Occipital lobe (tissue), 2 donors: Measurements from ENCODE around the gene IPO11. TPM values are rescaled to one million over a fixed set of nuclear protein-coding genes. Genes with fewer than 3 reads are reported as not detected.

ENCODE experiments used
- DNase-seq: peaks from one replicate; lab custom pipeline; 2025; lab: John Stamatoyannopoulos, UW
- total RNA-seq: library from RNA; depleted of rRNA; stranded (reverse); fragments of >200 nt; gene quantifications from one replicate; pipeline ENCODE4 v1.2.3, GENCODE V29; 2014

Gene IPO11
- total RNA-seq, 1 donor from 2014 or later, result 35.9 TPM

DNA sequence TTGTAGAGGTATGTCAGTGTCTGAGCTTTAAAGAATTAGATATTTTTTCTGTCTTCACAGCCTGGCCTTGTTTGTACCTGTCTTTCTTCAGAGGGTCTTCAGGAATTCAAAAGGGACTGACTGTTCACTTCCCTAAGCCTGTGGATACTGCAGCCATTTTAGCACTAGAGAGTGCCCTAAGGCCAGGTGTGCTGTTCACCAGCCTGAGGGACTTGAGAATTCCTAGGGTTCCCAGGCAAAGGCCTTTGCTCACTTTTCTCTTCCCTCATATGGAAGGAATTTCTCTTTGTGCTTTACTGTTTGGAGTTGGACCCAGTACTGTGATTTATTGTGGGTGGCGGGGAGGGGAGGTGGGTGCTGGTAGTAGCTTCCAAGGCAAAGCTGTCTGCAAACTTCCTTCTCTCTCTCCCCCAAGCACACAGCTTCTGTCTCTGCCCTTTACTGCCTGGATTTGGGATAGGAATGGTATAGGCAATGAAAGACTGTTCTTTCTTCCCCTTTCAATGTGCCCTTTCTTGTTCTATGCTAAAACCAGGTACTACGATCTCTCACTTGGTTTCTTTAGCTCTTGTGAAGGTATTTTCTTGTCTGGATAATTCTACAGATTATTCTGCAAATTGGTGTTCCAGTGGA is 156.4 kb downstream of the IPO11 start:
- no peak for DNase-seq

DNA sequence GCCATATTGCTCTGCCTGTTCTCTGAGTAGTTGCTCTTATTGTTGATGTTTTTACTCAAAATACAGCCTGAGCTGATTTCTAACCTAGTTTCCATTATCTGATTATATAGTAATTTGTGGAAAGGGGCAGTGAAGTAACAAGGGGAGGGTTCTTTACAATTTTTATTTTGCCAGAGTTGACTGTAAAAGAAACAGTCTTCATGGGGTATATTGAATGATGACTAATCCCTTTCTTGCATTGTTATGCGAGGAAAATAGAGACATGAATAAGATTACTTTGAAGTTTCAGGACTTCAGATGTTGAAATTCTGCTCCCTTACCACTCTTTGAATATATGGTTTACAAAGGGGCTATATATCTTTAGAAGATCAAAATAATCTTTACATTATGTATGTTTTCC is 156.9 kb downstream of the IPO11 start:
- DNase-seq, result no peak

DNA sequence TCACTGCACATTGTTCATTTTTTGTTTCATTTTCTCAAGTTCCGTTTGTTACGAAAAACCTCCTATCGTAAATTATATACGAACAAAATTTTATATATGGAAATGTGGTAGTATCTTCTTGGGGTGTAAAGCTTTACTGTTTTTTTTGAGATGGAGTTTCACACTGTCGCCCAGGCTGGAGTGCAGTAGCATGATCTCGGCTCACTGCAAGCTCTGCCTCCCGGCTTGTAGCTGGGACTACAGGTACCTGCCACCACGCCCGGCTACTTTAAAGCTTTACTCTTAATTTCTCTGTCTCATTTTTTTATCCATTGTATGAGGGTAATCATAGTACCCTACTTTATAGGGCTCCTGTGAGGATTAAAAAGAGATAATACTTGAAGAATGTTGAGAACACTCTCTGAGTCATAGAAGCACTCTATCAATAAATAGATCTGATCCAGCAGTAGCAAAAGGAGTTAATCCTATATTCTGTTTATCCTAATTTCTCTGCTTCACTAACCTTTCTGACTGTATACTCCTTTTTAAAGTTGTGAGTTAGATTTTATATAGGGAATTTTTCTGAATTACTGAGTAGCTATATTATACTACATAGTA is 160.5 kb downstream of the IPO11 start:
- DNase-seq, result no peak

DNA sequence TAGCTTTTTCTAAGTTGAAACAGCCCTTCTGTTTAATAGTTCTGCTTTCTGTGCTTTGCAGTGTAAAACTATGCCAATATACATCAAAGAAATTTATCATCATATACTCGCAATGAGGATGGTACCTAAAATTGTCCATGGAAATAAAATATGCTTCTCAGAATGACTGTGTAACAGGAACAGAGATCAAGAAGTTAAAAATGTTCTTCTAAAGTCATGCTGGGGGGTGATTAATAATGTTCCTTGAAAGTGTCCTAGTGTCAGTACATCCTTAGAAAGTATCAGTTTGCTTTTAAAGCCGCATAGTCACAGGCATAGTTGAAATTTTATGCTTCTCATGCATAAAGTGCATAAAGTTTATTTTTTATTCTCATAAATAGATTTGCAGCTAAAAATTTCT is 162.0 kb downstream of the IPO11 start:
- no peak for DNase-seq

DNA sequence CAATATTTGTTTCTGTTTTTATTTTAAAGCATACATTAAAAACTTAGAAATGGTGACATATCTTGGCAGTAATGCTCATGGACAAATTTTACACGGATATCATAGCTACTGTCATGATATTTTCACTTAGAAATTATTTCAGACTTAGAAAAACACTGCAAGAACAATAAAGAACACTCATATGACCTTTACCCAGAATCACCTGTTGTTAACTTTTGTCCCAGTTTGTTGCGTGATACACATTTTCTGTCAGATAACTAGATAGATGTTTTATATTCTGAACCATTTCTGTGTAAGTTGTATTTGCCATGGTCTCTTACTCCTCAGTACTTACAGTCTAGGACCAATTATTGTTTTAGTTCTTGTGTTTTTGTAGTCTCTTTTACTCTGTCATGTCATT is 162.5 kb downstream of the IPO11 start:
- no peak for DNase-seq

DNA sequence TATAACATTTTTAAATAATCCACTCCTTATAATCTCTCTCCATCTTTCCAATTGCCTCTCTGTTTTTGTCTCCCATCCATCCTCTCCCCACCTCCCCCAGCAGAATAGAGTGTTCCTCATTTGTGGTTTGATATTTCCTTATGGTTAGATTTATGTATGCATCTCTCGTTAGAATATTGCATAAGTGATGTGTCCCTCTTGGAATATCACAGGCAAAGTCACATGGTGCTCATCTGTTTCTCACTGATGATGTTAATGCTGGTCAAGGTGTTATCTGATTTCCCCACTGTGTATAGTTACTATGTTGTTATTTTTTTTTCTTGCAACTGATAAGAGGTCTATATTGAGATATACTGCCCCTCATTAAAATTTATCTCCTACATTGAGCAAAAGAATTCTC is 162.9 kb downstream of the IPO11 start:
- no peak for DNase-seq

DNA sequence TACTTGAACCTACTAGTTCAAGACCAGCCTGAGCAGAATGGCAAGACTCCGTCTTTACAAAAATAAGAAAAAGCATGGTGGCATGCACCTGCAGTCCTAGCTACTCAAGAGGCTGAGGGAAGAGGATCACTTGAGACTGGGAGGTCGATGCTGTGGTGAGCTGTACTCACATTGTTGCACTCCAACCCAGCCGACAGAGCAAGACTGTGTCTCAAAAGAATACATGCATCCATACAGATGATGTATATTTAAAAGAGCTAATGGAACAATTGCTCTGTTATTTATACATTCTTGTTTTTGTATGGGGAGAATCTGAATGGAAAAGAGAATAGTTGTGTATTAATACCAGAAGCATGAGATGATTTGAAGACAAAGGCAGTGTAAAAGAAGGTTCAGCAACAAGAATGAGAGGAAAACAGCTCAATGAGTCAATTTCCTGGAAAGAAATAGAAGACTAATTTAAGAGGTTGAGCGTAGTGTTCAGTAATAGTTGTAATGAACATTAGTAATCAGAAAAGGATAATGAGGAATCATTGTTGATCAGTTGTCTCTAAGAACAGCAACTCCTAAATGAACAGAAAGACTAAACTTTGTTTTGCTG is 164.1 kb downstream of the IPO11 start:
- DNase-seq, result no peak

DNA sequence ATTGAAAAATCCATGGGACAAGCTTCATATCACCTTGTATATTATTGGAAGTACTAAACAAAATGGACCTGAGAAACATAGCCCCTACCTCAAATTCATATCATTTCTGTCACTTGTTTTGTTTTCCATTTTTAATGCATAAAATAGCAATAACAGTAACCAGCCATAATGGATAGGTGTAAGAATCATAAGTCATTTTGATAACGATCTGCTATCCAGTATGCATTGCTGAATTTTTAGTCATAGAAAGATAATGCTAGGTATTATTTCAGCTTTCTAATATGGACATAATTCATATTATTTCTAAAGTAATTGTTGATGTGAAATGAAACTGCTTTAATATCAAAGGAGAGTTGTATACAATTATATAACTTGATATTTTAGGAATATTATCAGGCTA is 164.9 kb downstream of the IPO11 start:
- DNase-seq, result no peak

DNA sequence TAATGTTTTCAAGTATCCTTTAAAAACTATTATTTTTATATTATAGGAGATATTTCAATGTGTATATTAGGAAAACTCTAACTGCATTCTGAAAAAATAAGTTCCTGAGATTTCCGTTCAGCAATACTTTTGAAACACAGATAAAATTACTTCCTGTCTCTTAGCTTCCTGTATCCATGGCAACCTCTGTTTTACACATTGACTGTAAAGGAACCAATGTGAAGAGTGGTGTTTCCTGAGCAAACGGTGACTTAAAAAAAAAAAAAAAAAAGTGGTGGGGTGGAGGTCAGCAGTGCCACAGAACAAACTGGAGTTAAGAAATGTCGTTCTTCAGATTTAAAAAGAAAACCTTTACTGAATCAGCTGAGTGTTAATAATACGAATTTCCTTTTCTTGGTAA is 166.0 kb downstream of the IPO11 start, which contains the start of gene LRRC70:
LRRC70 (plus strand) TSS at position 280 of the 400 bp plus-strand sequence. CDS start 620 bp downstream, outside the sequence.
- no peak for DNase-seq

DNA sequence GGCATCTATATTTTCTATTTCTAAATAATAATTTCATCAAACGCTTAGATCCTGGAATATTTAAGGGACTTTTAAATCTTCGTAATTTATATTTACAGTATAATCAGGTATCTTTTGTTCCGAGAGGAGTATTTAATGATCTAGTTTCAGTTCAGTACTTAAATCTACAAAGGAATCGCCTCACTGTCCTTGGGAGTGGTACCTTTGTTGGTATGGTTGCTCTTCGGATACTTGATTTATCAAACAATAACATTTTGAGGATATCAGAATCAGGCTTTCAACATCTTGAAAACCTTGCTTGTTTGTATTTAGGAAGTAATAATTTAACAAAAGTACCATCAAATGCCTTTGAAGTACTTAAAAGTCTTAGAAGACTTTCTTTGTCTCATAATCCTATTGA is 167.2 kb downstream of the IPO11 start:
- no peak for DNase-seq

DNA sequence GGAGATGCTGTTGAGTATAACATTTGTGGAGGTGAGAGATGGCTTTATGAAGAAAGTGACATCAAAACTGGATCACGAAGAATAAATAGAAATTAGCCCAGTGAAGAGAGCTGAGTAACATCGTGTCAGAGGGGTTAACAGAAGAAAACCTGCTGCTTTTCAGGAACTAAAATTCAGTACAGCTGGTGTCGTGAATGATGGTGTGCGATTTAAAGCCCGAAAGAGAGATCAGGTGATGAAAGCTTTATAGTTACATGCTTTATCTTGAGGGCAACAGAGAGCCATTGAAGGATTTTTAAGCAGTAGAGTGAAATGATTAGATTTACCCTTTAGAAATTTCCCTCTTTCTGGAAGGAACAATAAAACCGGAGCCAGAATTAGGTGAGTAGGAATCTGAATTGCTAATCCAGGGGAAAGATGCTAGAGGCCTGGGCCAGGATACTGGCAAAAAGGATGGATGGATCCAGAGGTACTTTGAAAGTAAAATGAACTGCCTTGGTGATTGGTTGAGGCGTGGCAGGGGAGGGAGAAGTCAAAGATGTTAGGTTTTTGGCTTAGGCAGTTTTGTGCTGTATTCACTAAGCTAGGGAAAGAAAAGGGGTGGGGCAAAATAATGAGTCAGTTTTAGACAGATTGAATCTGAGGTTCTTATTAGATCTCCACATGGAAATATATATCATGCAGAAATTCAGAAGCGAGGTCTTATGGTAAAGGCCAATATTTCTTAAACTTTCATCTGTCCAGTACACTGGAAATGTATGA is 169.5 kb downstream of the IPO11 start:
- no peak for DNase-seq

DNA sequence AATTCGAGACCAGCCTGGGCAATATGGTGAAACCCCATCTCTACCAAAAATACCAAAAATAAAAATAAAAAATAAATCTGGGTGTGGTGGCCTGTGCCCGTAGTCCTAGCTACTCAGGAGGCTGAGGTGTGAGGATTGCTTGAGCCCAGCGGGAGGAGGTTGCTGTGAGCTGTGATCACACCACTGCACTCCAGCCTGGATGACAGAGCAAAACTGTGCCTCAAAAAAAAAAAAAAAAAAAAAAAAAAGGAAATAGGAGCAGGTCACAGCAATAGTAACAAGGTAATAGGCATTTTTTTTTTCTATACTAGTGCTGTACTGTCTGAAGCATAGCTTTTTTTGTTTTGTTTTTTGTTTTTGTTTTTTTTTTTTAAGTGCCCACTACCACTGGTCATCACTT is 171.8 kb downstream of the IPO11 start:
- no peak for DNase-seq

DNA sequence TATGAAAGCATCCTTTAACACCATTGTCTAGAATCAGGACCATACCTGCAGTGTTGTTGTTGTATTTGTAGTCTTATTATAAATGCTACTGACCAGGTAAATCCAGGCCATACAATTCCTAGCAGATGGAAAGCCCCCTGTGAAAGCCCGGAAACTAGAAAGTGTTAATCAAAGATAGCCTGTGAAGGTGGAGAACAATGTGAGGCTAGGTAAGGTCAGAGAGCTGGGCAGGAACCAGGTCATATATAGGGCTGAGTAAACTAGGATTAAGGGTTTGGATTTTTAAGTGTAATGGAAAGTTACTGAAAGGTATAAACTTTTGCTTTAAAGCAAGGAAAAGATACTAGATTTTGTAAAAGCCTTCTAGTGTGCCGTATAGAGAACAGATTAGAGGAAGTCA is 172.7 kb downstream of the IPO11 start:
- DNase-seq, result no peak

DNA sequence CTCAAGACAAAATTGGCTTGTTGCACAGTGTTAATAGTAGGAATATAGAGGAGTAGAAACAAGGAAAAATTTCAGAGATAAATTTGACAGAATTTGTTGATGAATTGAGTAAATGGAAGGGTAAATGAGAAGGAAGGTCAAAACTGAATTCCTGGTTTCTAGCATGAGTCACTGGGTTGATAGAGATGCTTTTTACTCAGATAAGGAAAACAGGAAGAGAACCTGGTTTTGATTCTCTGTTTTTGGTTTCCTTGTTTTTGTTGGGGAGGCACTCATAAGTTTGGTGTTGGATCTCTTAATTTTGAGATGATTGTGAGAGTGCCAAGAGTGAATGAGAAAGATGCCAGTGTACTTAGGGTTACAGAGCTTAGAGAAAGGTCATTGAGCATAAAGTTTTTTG is 173.2 kb downstream of the IPO11 start:
- DNase-seq, result no peak

DNA sequence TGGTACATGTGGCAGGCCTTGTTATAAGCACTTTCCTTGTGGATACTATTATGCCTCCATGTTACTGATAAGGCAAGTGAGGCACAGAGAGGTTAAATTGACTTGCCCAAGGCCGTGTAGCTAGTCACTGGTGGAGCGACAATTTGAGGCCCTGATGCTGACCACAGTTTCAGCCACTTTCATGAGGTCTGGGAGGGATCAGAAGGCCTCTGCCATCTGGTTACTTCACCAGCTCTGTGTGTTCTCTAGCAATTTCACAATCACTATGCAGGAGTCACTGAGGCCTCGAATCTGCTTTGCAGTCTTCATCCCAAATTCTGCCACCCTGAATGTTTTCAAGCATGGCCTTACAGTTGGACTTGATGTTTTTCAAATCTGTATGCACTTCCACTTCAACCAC is 175.2 kb downstream of the IPO11 start:
- DNase-seq, result no peak

DNA sequence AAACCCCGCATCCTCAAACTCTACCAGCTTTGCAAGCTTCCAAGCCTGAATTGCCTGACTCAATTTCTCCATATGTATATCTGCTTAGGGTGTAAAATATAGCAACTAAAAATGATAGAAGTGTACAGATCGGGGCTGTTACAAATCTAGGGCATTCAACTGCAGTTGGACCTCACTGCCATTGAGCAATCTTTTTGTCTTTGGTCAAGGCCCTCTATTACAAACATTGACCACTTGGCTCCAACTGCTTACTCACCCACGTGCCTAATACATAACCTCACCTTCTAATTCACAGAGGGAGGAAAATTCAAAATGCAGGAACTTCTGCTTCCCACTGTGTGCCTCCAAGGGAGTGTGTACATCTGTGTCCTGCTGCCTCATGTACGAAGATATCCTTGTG is 176.1 kb downstream of the IPO11 start:
- DNase-seq, result no peak

DNA sequence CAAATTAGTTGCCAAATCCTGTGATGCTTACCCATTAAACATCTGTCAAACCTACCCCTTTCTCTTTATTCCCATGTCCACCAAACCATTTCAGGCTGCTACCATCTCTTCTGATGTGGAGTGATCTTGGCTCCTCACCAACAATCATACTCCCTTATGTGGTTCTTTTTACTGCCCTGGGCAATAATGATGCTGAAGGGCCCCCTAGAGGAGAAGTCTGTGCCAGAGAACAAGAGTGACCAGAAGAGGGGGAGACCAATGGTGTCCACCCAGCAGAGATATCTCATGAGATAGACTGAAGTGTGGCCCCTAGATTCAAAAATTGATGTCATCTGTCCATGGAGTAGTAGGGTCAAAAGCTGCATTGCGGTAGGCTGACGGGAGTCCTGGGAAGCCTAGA is 176.9 kb downstream of the IPO11 start:
- DNase-seq, result no peak

DNA sequence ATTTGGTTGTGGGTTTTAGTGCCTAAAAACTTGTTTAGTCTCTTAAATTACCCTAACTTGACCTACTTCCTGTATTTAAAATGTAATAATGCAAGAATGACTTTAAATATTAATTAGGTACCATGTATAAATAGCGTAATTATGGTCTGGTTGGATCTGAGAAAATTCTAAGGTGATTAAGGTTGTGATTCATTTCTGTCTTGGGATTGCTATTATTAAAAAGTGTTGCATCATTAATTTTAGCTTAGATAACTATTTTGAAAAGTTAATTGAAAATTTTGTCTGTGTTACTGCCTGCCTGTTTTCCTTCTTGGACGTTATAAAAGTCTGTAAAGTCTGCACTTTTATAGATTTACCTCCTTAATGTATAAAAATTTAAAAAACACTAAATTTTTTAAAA is 177.8 kb downstream of the IPO11 start:
- DNase-seq, result no peak

DNA sequence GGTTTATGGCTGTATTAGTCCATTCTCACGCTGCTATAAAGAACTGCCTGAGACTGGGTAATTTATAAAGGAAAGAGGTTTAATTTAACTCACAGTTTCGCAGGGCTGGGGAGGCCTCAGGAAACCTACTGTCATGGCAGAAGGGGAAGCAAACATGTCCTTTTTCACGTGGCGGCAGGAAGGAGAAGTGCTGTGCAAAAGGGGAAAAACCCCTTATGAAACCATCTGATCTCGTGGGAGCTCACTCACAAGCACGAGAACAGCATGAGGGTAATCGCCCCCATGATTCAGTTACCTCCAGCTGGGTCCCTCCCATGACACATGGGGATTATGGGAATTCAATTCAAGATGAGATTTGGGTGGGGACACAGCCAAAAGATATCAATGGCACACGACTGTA is 180.0 kb downstream of the IPO11 start:
- no peak for DNase-seq

DNA sequence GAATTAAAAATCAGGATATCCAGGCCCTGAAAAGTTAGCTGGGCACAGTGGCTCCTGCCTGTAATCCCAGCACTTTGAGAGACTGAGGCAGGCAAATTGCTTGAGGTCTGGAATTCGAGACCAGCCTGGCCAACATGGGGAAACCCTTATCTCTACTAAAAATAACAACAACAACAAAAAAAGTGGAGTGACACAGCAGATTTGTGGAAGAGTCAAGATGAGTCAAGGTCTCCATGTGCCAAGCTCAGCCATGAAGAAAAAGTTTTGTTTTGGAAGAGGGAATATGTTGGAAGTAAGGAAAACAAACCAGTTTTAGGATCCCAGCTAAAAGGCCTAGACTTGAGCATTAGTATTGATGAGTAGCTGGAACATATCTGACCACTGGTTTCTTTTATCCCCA is 180.8 kb downstream of the IPO11 start:
- no peak for DNase-seq

DNA sequence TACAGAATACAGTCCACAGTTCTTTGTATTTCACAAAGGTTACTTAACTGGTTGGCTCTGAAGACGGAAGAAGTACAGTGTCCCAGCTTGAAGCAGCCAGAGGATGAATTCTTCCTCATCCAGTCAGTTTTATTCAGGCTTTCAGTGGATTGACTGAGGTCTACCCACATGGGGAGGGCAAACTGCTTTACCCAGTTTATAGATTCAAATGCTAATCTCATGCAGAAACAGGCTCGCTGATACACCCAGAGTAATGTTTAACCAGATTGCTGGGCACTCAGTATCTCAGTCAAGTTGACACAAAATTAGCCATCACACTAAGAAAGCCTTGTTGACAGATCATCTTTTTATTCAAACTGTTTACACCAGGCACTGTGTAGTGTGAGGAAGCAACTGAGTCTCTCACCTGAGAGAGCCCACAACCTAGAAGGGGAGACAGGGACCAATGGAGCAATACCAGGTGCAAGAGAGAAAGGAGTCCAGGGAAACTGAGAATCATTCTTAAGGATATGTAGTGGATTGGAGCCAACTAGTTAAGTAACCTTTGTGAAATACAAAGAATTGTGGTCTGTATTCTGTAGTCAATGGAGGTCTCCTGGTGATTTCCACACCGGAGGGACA is 181.9 kb downstream of the IPO11 start:
- no peak for DNase-seq

DNA sequence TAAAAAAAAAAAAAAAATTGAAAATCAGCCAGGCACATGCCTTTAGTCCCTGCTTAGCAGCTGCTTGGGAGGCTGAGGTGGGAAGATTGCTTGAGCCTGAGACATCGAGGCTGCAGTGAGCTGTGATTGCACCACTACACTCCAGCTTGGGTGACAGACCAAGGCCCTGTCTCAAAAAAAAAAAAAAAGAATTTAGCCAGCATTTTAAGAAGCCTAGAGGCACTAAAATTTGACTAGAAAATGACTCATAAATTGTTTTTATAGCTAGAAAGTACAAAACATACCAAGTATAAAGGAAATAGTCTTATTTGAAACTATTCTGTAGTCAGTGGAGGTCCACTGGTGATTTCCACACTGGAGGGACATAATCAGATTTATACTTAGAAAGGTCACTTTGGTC is 183.5 kb downstream of the IPO11 start:
- no peak for DNase-seq
